ENCODE measurements around the gene LMTK2. TPM values are rescaled to one million over a fixed set of nuclear protein-coding genes. Genes with fewer than 3 reads are reported as not detected.

The LMTK2 gene
- total and polyA plus RNA-seq, 2 donors (not counting 1 experiment from before 2014, with no cell fraction given): 4.9 to 13.1 TPM

DNA sequence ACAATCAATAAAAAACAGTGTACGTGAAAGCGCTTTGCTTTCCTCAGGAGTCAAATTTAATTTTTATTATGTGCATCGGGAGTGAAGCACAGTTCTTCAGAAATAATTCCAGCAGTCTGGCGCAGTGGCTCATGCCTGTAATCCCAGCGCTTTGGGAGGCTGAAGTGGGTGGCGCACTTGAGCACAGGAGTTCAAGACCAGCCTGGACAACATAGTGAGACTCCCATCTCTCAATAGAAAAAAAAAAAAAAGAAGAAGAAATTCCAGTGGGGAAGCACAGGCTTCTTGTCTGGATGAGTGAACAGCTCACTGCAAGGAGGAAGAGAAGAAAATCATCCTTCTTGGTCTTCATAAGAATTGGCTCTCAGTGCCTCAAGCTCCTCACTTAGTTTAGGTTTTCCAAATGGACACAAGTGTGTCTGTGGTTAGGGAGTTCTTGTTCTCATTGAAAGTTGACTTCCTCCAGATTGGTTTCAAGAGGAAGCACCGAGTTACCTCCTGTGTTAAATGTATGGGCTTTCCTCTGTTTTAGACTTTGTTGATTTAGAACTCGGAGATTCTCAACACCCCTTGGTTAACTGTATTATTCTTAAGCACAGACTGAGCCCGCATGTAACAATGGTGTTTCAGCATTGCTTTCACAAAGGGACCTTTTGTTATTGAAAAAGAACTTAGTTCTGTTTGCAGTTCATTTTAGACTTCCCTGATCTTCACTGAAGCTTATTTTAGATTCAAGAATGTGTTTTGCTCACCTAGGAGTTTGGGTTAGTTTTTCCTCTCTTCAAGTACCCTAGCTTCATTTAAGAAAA, 28.0 kb downstream of the LMTK2 start:
- ChIA-PET POLR2A (interaction anchor here (0.7 to 1.0 kb wide), 2 partner anchors 68 to 146 kb away, joined by 3 to 6 read pairs; no protein-coding TSS in a partner anchor), CTCF (interaction anchor here (1.1 to 5.8 kb wide), 5 partner anchors 24 to 113 kb away, joined by 3 to 40 read pairs (median 5); partner anchors contain the start of gene LMTK2)
- H3K27me3 ChIP-seq (replicated peaks in 1 of 4; ENCODE audit: control extremely low read depth in 1 of 4, control insufficient read depth in 3 of 4, insufficient read depth in 4 of 4, low read length in 3 of 4): peaks cover 0 to 69% (median 52%) of the 10 kb centered on the region in 4 experiments
- intact Hi-C loops (cut with micrococcal nuclease): no loop called here
- DNase-seq (no peak), ATAC-seq (ENCODE audit: low read depth) (no peak)
- 94% methylated on average over 3 of the region's 9 CpGs for WGBS (ENCODE audit: insufficient coverage)
- no peaks in the 10 kb centered on the region for H3K9me3 Mint-ChIP-seq (ENCODE audit: insufficient read depth)
- no peak overlapping the region for H2AFZ ChIP-seq (ENCODE audit: insufficient read depth, low read depth, low read length, poor library complexity, severe bottlenecking)
- H3K36me3 ChIP-seq (replicated peaks in 1 of 2; ENCODE audit: control extremely low read depth in 1 of 2, control insufficient read depth in 1 of 2, extremely low read depth in 1 of 2, insufficient read depth in 2 of 2, low read length in 1 of 2): peaks cover 0 to 1% of the 10 kb centered on the region in 2 experiments
- H3K4me1 Mint-ChIP-seq: peaks cover 69% of the 10 kb centered on the region
- TF ChIP-seq, protein P1, sequence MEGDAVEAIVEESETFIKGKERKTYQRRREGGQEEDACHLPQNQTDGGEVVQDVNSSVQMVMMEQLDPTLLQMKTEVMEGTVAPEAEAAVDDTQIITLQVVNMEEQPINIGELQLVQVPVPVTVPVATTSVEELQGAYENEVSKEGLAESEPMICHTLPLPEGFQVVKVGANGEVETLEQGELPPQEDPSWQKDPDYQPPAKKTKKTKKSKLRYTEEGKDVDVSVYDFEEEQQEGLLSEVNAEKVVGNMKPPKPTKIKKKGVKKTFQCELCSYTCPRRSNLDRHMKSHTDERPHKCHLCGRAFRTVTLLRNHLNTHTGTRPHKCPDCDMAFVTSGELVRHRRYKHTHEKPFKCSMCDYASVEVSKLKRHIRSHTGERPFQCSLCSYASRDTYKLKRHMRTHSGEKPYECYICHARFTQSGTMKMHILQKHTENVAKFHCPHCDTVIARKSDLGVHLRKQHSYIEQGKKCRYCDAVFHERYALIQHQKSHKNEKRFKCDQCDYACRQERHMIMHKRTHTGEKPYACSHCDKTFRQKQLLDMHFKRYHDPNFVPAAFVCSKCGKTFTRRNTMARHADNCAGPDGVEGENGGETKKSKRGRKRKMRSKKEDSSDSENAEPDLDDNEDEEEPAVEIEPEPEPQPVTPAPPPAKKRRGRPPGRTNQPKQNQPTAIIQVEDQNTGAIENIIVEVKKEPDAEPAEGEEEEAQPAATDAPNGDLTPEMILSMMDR (IDR thresholded peaks at IDR 0.05): no peak
- no peak for TF ChIP-seq EZH2 (IDR thresholded peaks at IDR 0.05; ENCODE audit: borderline replicate concordance, insufficient read depth, low read depth, low read length, poor library complexity, severe bottlenecking)
- H3K4me3 ChIP-seq (ENCODE audit: control extremely low read depth in 1 of 5, extremely low read depth in 1 of 5, insufficient read depth in 1 of 5, low read depth in 2 of 5, low read length in 4 of 5): no peak overlapping the region
- no peak overlapping the region for H3K27ac Mint-ChIP-seq
- H3K9me3 ChIP-seq (ENCODE audit: control extremely low read depth in 1 of 3, control insufficient read depth in 2 of 3, insufficient read depth in 1 of 3, low read length in 2 of 3): peaks cover 0 to 3% (median 0%) of the 10 kb centered on the region in 3 donors
- peaks cover 100% of the 10 kb centered on the region for H4K20me1 ChIP-seq (ENCODE audit: control insufficient read depth, insufficient read depth, low read length, poor library complexity, severe bottlenecking)
- no peak overlapping the region for H3K4me3 Mint-ChIP-seq
- peaks cover 49% of the 10 kb centered on the region for H3K27me3 Mint-ChIP-seq
- H3K9ac ChIP-seq (ENCODE audit: low read length): no peak overlapping the region
- H3K4me1 ChIP-seq (ENCODE audit: control insufficient read depth in 2 of 2, insufficient read depth in 2 of 2, low read length in 2 of 2): peaks cover 74 to 89% of the 10 kb centered on the region in 2 donors
- H3K27ac ChIP-seq (ENCODE audit: low read length in 2 of 2): no peak overlapping the region
- peak overlapping the region; percentile 61 for H3K4me2 ChIP-seq (replicated peaks; ENCODE audit: low read depth, low read length, poor library complexity, severe bottlenecking)
- H3K79me2 ChIP-seq (ENCODE audit: control insufficient read depth, insufficient read depth, low read length): peaks cover 31% of the 10 kb centered on the region

DNA sequence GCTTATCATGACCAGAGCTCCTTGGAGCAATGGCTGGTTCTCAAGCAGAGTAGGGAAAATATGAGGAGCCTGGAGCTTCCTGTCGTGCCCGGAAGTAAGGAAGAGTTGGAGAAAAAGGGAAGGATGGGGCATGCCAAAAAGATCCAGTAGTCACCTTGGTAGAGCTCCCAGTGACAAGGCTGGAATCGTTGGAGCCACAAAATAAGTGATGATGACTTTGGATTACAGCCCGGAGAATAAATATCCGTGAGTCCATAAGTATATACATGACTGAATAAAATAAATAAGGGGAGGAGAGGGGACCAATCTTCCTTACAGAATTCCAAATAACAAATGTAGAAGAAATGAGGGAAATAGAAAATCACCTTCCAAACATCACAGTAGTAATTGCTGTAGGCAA, 29.3 kb downstream of the LMTK2 start:
- CTCF ChIA-PET: interaction anchor here (0.7 to 5.8 kb wide), 3 partner anchors 30 to 115 kb away, joined by 3 to 40 read pairs (median 5); partner anchors contain the start of gene LMTK2
- H3K27ac Mint-ChIP-seq: no peak overlapping the region
- Histone ChIP-seq H3K4me1 (ENCODE audit: control insufficient read depth in 2 of 2, insufficient read depth in 2 of 2, low read length in 2 of 2) (peaks cover 74 to 85% of the 10 kb centered on the region in 2 donors), H3K27ac (ENCODE audit: low read length in 2 of 2) (no peak overlapping the region), H3K27me3 (replicated peaks in 1 of 4; ENCODE audit: control extremely low read depth in 1 of 4, control insufficient read depth in 3 of 4, insufficient read depth in 4 of 4, low read length in 3 of 4) (peaks cover 0 to 58% (median 41%) of the 10 kb centered on the region in 4 experiments), H4K20me1 (ENCODE audit: control insufficient read depth, insufficient read depth, low read length, poor library complexity, severe bottlenecking) (peaks cover 99% of the 10 kb centered on the region), H3K4me3 (ENCODE audit: control extremely low read depth in 1 of 5, extremely low read depth in 1 of 5, insufficient read depth in 1 of 5, low read depth in 2 of 5, low read length in 4 of 5) (no peak overlapping the region), H3K9ac (ENCODE audit: low read length) (no peak overlapping the region), H2AFZ (ENCODE audit: insufficient read depth, low read depth, low read length, poor library complexity, severe bottlenecking) (no peak overlapping the region), H3K4me2 (replicated peaks; ENCODE audit: low read depth, low read length, poor library complexity, severe bottlenecking) (no peak overlapping the region), H3K79me2 (ENCODE audit: control insufficient read depth, insufficient read depth, low read length) (peaks cover 22% of the 10 kb centered on the region), H3K9me3 (ENCODE audit: control extremely low read depth in 1 of 3, control insufficient read depth in 2 of 3, insufficient read depth in 1 of 3, low read length in 2 of 3) (no peaks in the 10 kb centered on the region), H3K36me3 (replicated peaks in 1 of 2; ENCODE audit: control extremely low read depth in 1 of 2, control insufficient read depth in 1 of 2, extremely low read depth in 1 of 2, insufficient read depth in 2 of 2, low read length in 1 of 2) (peaks cover 0 to 1% of the 10 kb centered on the region in 2 experiments)
- no peak for ATAC-seq (ENCODE audit: low read depth)
- H3K4me1 Mint-ChIP-seq: peaks cover 69% of the 10 kb centered on the region
- POLR2A ChIA-PET: no interaction called here
- WGBS (ENCODE audit: insufficient coverage): 83% methylated on average over 2 of the region's 5 CpGs
- no peak for DNase-seq
- no peaks in the 10 kb centered on the region for H3K9me3 Mint-ChIP-seq (ENCODE audit: insufficient read depth)
- H3K4me3 Mint-ChIP-seq: no peak overlapping the region
- peaks cover 39% of the 10 kb centered on the region for H3K27me3 Mint-ChIP-seq
- intact Hi-C loops (cut with micrococcal nuclease): loop anchor here (2.0 kb wide), 1 partner anchor 29 kb away; the partner anchor contains the start of gene LMTK2
- TF ChIP-seq, protein P1 (IDR thresholded peaks at IDR 0.05): no peak
- no peak for TF ChIP-seq EZH2 (IDR thresholded peaks at IDR 0.05; ENCODE audit: borderline replicate concordance, insufficient read depth, low read depth, low read length, poor library complexity, severe bottlenecking)

Measured in B cell (primary cell).